GM20000 (cell line): ENCODE measurements around the gene MEN1.

Source experiments
- DNase-seq: peaks from one replicate; pipeline ENCODE4 v3.0.0; 2012; ENCODE audit warnings: low spot score
- CTCF ChIP-seq: IDR thresholded peaks from 2 replicates; pipeline ENCODE4 v1.5.1; 2012; ENCODE audit warnings: mild to moderate bottlenecking, control low read depth; ENCODE audit errors: extremely low read depth, missing control alignments

The MEN1 gene

GRCh38 chr11:64765851-64766665 is 44.3 kb downstream of the MEN1 start:
- DNase-seq: no peak
- TF ChIP-seq CTCF: no peak

GRCh38 chr11:64765291-64765850 is 45.0 kb downstream of the MEN1 start:
- no peak for TF ChIP-seq CTCF
- no peak for DNase-seq

GRCh38 chr11:64764753-64765152 is 45.6 kb downstream of the MEN1 start:
- DNase-seq: no peak

GRCh38 chr11:64764040-64764611 is 46.2 kb downstream of the MEN1 start:
- peak; percentile 16 for DNase-seq
- TF ChIP-seq CTCF: no peak

More at GRCh38 chr11:64764753-64765152, 45.6 kb downstream of the MEN1 start:
- no peak for TF ChIP-seq CTCF

- no peak for DNase-seq
- no peak for TF ChIP-seq CTCF
These were observed 46.8 kb downstream of the MEN1 start for GRCh38 chr11:64763526-64764039.

- no peak for TF ChIP-seq CTCF
- DNase-seq: no peak
These were observed 47.5 kb downstream of the MEN1 start for GRCh38 chr11:64762674-64763525.
